HG02642 (cell line): ENCODE measurements around the gene CYTH1.
A peak's percentile ranks its signal among the peaks of the same experiment; 100 is the strongest.
"Not testable (repeated sequence)": the region's sequence is repeated elsewhere in the genome, so short reads cannot be mapped to it uniquely, and the experiment has no call there.

Experiments used
- ATAC-seq: cut with Tn5 transposase; IDR thresholded peaks from one replicate; pipeline ENCODE4 v1.9.1; 2021; ENCODE audit warnings: mild to moderate bottlenecking; ENCODE audit not compliant: unreplicated experiment, poor library complexity

The CYTH1 gene

DNA sequence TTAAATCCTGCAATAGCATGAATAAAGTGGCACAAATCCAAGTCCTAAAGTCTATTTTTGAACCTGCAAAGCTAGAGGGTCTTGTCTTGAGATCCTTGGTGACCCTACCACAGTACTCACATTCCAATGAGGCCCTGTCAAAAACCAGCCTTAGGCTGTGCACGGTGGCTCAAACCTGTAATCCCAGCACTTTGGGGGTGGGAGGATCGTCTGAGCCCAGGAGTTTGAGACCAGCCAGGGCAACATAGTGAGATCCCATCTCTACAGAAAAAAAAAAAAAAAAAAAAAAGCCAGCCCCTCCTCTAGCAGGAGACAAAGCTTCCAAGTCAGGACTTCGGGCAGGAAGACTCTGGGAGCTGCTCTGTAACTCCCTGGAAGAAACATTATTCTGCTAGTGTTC, 16.3 kb downstream of the CYTH1 start:
- ATAC-seq, result no peak

- no peak for ATAC-seq
Observed at GRCh38 chr17:78764871-78765270, 17.2 kb downstream of the CYTH1 start.

DNA sequence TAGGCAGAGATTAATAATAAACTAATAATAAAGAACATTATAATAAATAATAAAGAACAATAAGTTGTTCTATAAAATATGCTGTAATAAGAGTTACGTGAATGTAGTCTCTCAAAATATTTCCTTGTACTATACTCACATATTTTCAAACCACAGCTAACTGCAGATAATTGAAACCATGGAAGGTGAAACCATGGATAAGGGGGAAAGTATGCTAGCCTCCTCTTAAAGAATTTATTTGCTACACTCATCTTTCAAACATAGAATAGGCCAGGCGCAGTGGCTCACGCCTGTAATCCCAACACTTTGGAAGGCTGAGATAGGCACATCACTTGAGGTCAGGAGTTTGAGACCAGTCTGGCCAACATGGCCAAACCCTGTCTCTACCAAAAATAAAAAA, 18.5 kb downstream of the CYTH1 start:
- no peak for ATAC-seq

DNA sequence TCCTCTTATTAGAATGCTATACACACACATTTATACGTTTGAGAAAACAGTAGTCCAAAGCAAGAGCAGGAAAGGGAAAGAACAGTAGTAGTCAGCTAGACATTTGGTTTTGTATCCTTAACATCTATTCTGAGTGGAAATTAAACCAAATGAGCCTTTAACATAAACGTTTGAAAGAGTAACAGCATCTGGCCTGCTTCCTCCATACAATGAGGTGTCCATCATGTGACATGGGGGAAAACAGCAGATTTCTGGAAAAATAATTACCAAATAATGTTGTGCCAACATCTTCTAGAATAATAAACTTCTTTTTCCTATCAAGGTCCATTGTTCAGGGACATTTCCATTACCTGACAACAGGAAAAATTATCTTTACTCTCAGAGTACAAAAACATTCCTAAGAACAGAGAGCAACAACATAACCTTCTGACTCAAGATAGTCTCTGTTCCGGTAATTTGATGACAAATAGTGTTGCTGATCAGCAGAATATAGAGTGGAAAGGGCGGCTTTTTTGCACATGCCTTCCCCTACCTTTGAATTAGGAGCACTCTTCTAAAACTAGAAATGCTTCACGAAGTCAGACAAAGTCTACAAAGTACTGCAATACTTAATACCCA, 20.2 kb downstream of the CYTH1 start:
- no peak for ATAC-seq

- ATAC-seq, result no peak
Observed at GRCh38 chr17:78759969-78760352, 22.1 kb downstream of the CYTH1 start.

DNA sequence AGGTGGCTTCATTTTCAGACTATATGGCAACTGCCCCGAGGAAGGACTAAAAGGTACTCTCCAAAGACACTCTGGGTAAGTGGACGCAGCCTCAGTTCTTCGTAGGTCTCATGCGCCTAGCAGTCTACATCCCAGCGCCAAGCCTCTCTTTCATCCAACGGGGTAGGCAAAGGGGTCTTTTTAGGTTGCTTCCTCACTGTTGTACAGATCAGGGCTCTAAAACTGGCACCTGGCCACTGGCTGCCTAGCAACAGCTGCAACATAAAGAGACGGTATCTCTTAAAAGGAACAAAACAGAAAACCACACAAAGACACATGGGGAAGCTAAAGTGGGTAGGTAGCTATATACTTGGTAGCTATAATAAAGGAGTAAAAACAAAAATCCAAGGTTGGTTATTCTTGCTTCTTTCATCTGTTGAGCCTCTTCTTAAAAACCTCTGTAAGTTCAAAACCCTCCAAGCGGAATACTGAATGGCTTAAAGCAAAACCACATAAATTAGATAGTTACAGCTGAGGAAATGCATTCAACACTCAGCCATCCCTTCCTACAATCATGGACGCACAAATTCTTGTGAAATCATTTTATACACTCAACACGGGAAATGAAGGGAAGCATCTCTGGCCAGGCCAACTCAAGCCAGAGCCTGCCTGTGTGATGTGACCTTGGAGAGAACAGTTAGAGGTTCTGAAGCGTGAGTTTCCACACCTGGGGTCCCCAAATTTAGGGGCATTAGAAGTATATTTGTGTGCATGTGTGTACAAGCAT, 22.7 kb downstream of the CYTH1 start:
- ATAC-seq, result peak; percentile 65

GRCh38 chr17:78753316-78754250, 28.5 kb downstream of the CYTH1 start:
- ATAC-seq, result no peak

DNA sequence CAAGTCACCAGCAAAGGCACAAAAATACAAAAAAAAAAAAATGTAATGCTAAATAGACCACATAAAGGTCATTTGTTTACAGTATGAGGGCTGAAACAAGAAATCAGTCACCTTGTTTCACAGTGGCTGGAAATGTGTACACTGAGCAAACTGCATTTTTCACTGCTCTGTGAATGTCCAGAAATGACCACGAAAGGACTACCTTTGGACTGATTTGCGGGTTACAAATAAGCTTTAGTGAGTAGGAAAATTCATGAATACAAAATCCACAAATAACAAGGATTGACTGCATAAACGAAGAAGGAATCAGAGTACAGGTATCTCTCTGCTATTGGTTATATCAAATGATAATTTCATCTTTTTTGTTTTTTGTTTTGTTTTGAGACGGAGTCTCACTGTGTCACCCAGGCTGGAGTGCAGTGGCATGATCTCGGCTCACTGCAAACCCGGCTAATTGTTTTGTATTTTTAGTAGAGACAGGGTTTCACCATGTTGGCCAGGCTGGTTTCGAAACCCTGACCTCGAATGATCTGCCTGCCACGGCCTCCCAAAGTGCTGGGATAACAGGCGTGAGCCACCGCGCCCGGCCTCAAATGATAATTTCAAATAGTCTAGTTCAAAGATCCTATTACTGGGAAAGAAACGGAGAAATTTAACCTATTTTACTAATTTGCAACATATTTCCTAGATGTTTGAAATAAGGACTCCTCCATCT, 30.5 kb downstream of the CYTH1 start:
- no peak for ATAC-seq

- ATAC-seq, result not testable (repeated sequence)
Observed at GRCh38 chr17:78751000-78751399, 31.1 kb downstream of the CYTH1 start.

GRCh38 chr17:78748730-78749317, 33.2 kb downstream of the CYTH1 start:
- no peak for ATAC-seq

GRCh38 chr17:78748048-78748729, 33.9 kb downstream of the CYTH1 start:
- ATAC-seq, result peak; percentile 41

DNA sequence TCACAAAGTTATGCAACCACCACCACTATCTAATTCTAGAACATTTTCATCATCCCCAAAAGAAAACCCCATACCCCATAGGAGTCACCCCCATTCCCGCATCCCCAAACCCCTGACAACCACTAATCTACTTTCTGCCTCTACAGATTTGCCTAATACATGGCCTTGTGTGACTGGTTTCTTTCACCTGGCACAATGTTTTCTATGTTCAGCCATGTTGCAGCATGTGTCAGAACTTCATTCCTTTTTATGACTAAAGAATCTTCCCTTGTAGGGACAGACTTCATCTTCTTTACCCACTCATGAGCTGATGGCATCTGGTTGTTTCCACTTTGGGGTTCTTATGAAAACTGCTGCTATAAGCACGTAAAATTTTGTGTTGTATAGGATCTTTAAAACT, 34.6 kb downstream of the CYTH1 start:
- no peak for ATAC-seq

- ATAC-seq, result no peak
Observed at GRCh38 chr17:78746949-78747269, 35.2 kb downstream of the CYTH1 start.

- ATAC-seq, result no peak
Observed at GRCh38 chr17:78746263-78746948, 35.7 kb downstream of the CYTH1 start.

DNA sequence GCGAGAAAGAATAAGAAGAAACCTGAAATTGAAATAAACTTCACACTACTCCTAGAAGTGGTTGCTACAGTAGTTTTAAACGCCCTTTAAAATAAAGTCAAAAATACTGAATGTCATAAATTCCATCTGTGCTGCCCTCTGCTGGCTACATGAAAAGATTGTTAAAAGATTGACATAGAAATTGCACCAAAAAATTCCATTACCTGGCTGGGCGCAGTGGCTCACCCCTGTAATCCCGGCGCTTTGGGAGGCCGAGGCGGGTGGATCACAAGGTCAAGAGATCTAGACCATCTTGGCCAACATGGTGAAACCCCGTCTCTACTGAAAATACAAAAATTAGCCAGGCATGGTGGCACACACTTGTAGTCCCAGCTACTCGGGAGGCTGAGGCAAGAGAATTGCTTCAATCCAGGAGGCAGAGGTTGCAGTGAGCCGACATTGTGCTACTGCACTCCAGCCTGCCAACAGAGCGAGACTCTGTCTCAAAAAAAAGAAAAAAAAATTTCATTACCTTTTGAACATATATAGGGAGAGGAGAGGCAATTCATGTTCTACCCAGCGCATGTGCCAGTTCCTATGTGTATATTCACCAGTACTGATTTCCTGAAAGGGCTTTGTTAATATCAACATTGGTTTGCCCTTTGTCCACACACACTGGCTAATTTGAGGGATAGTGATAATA, 36.5 kb downstream of the CYTH1 start:
- no peak for ATAC-seq

DNA sequence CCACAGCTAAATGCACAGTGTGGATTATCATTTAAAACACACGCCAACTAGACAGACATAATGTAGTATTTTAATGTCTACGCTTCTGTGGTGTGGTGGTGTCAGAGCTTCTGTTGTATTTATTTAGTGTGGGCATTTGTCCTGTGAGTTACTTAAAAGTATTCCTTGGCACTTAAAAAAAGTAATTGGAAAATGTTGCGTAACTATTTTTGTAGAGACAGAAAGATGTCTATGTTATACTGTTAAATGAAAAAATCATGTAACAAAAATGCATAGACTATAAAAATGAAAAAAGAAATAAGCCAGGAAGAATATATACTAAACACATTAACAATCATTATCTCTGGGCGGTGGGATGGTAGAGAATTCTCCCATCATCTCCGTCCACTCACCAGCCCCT, 39.2 kb downstream of the CYTH1 start:
- no peak for ATAC-seq

GRCh38 chr17:78741644-78742284, 40.3 kb downstream of the CYTH1 start:
- no peak for ATAC-seq

GRCh38 chr17:78739331-78739931, 42.6 kb downstream of the CYTH1 start:
- ATAC-seq, result no peak
